GM21576 (cell line): ENCODE data around the gene PRDX5.
A peak's percentile ranks its signal among the peaks of the same experiment; 100 is the strongest.

Experiments used
- ATAC-seq: cut with Tn5 transposase; IDR thresholded peaks from one replicate; pipeline ENCODE4 v1.9.1; 2021; ENCODE audit warnings: mild to moderate bottlenecking, moderate library complexity; ENCODE audit not compliant: unreplicated experiment

The PRDX5 gene

GRCh38 chr11:64289002-64289564 is 28.8 kb upstream of the PRDX5 start:
- ATAC-seq: no peak

GRCh38 chr11:64290352-64291261 is 27.3 kb upstream of the PRDX5 start:
- no peak for ATAC-seq

GRCh38 chr11:64291262-64291751 is 26.6 kb upstream of the PRDX5 start, which contains the start of gene KCNK4:
Gene KCNK4, plus strand, starts transcription at chr11:64291302. Its CDS starts 1,717 bp downstream, at chr11:64293019.
- ATAC-seq: no peak

- no peak for ATAC-seq
Observed at GRCh38 chr11:64291752-64292459, 26.0 kb upstream of the PRDX5 start.

GRCh38 chr11:64292460-64293254 is 25.3 kb upstream of the PRDX5 start:
- ATAC-seq: no peak

- no peak for ATAC-seq
Observed at GRCh38 chr11:64294774-64295173, 23.1 kb upstream of the PRDX5 start.

GRCh38 chr11:64295760-64296159 is 22.2 kb upstream of the PRDX5 start:
- ATAC-seq: no peak

- ATAC-seq: no peak
Observed at GRCh38 chr11:64296236-64296635, 21.7 kb upstream of the PRDX5 start.

- ATAC-seq: no peak
Observed at GRCh38 chr11:64296830-64297698, 20.9 kb upstream of the PRDX5 start.

GRCh38 chr11:64297699-64298358 is 20.1 kb upstream of the PRDX5 start:
- no peak for ATAC-seq

GRCh38 chr11:64298966-64299846 is 18.7 kb upstream of the PRDX5 start:
- ATAC-seq: no peak

- ATAC-seq: no peak
Observed at GRCh38 chr11:64299847-64300648, 17.9 kb upstream of the PRDX5 start, which contains the start of gene CATSPERZ. Gene CATSPERZ, plus strand, starts transcription at chr11:64300358. Its CDS starts 53 bp downstream, at chr11:64300411.

- no peak for ATAC-seq
Observed at GRCh38 chr11:64303109-64304031, 14.6 kb upstream of the PRDX5 start.

GRCh38 chr11:64304032-64304315 is 13.9 kb upstream of the PRDX5 start:
- no peak for ATAC-seq

- ATAC-seq: peak; percentile 34
Observed at GRCh38 chr11:64304316-64305072, 13.4 kb upstream of the PRDX5 start.
